HS-27A (cell line): ENCODE results near the gene TMEM184C.

Experiments used
- DNase-seq: peaks from one replicate; pipeline ENCODE4 v3.0.0-alpha.2; 2012; ENCODE audit warnings: low read depth, missing footprints

TMEM184C gene

DNA sequence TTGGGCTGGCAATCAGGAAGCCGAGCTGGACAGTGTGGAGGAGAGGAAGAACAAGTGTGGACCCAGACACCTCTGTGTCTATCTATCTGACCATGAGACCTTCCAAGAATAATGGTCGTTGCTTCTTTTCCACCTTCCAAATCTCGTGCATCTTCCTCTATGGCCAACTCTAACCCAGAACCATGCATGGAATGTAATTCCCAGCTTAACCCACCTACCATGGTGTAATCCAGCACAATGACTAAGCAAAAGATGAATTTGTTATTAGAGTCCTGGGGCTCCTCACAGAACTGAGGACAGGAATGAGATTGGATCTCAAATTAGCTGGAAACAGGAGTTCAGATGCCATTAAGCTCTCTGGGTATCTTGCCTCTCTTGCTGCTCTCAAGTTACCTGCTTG, 17.4 kb upstream of the TMEM184C start:
- DNase-seq = peak; percentile 59

DNA sequence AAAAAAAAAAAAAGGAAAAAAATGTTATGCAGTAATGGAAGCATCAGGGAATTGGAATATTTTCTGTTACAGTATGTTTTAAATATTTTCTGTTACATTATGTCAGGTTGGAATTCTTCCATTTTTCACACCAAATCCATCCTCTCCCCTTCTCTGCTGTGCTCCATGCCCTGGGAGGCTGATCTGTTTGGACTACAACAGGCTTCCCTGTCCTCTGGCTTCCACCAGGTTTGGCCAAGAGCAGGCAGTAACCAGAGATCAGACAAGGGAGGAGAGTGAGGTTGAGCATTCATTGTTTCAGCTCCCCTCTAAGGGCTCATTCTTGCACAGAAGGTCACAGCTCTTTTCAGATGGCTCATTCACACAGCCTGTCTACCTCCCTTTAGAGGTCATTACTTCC, 11.7 kb upstream of the TMEM184C start:
- no peak for DNase-seq

DNA sequence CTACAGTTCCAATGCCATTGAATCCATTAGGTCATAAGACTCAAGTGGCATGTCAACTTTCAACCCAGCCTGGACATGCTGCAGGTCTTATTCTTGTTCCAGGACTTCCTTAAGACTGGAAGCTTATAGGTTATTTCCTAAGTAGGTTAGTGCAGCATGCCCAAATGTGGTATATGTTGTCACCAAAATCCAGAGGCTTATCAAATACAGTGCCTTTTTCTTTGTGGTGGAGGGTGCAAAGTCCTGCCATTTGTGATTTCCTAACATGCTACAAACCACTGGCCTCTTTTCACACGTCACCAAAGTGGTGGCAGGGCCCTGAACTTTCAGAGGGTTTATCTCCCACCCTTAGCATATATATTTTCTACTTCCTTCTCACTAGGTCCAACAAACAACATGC, 9.7 kb upstream of the TMEM184C start:
- no peak for DNase-seq

DNA sequence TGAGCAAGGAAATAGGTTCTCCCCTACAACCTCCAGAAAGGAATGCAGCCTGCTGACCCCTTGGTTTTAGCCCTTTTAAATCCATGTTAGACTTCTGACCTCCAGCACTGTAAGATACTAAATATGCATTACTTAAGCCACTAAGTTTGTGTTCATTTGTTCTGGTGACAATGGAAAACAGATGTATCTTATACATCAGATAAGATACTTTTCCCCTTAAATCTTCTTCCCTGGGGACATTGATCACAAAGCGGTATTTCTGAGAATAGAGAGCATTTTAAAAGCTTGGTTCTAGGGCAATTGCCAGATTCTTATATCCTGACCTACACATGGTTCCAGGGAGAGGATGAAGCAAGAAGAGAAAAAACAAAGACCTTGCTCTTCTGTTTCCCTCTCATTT, 6.5 kb upstream of the TMEM184C start:
- DNase-seq = no peak

DNA sequence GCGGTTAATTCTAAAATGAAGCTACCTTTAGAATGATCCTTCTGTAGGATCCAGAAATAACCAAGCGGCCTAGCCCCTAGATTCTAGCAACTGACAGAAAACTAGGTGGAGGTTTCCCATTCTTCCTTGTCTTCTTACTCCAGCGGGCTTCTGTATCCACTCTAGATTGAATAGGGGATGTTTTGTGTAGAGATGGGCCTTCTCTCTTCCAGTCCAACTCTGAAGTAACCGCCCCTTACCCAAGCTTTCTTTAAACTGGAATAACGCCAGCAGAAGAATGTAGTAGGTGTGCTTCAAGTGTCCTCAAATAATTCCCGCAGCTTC, 386 bp upstream of the TMEM184C start:
- no peak for DNase-seq

DNA sequence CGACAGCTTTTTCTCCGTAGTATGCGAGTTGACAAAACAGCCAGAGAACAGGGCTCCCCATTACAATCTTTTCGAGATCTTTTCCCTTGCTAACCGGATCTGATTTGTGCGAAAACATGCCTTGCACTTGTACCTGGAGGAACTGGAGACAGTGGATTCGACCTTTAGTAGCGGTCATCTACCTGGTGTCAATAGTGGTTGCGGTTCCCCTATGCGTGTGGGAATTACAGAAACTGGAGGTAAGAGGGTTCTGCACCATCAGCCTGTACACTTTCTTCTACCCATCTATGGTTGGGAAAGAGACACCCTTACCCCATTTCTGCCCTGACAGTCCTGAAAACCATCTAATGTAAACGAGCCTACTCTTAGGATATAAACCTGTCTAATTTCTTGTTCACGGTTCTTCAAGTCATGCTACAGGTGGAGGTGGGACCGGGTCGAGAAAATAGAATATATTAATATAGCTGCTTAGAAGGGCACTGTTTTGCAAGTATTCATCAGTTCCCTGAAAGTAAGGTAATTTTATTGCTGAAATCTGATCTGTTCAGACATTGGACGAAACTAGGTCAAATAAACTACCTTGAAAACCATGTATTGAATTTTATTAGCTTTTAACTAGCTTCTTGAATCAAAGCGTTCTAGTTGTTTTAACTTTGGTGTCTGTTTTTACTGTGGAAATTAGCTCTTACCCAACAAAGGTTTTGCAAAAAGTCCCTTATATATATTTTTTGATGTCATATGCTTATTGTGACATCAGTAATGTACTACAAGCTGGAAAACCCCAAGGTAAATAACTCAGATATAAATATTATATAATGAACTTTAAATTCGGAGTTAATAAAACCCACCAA, 869 bp downstream of the TMEM184C start:
- no peak for DNase-seq

DNA sequence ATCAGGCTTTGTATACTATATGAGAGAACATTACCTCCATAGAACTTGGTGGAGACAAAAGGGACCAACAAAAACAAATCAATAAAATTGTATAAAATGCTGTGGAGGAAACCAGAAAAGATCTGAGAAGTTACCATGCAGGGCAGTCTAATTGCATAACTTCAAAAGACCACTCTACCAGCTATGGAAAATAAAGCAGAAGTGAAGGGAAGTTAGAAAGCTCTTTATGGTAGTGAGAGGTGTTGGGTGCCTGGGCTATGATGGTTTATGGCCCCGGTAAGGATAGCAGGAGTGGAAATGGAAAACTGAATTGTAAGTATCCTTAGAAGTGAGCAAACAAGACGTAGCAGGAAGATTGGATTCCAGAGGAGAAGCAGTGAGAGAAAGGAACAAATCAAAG, 3.1 kb downstream of the TMEM184C start:
- no peak for DNase-seq

DNA sequence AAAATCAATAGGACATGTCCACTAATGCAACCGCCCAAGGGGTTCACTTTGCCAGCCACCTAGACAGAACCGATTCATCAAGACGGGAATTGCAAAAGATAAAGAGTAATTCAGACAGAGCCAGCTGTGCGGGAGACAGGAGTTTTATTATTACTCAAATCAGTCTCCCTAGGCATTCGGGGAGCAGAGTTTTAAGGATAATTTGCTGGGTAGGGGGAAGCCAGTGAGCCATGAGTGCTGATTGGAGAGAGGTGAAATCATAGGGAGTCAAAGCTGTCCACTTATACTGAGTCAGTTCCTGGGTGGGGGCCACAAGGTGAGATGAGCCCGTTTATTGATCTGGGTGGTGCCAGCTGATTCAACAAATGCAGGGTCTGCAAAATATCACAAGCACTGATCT, 8.5 kb downstream of the TMEM184C start:
- DNase-seq = no peak

DNA sequence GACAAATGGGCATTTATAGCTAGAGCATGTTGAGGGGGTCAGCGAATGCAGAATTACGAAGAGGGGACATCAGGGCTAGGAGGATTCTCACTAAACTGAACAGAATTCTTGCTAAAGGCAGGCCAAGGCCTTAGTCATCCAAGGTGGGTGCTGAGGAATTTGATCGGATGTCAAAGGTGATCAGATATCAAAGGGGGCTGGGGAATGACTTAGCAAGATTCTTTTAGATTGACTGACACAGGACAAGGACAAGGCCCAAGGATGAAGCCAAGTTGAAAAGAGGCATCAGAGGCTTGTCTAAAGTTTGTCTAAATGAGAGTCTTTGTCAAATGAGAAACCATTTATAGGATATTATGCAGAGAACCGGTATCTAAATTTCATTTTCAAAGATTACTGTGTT, 9.7 kb downstream of the TMEM184C start:
- no peak for DNase-seq

DNA sequence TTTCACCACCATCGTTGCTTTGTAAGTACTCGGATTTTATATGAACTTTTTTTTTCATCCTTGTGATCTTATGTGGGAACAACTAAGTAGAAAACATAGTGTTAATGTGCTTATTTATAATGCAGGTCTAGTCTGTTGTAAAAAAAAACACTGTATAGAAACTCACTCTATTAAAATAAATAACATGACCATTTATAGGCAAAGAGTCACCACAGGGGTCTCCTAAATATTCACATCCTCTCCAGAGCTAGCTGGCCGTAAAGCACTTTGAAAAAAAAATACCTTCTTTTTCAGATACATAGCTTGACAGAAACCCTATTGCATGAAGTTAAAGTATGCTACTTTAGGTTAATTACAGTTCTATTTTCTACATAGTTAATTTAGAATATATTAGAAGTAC, 11.2 kb downstream of the TMEM184C start:
- DNase-seq = no peak

DNA sequence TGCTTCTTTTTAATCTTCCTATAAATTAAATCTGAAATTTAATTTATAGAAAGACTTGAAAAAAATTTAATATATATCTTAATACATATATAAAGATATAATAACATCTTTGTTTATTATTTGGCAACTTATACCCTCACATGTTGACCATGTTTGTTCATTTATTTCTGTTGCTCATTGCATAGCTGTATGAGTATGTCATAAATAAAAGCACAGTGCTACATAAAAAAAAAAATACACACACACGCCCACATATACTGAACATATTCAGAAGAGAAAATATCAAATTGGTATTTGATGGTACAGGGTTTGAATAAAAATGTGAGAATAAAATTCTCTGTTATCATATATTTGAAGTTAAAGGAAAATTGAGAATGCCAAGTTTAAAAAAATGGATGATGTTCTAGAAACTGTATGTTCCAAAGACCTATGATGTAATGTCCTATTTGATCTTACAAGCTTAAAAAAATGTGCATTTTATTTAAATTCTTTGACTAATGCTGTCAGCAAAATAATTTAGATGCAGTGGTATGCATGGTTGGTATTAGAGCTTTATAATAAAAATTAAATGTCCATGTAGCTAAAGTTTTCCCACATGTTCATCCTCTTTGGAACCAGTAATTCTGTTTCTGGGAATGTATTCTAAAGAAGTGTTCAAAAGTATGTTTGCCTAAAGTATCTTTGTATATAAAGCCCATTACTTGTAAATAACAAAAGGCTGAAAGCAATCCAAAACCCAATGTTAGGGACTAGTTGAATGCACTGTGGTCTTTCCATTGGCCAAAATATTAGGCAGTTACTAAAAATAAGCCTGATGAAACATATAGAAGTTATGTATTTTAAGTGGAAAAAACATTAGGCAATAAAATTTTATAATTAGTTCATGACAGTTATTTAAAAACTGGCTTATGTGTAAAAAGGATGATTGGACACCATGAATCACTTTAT, 12.9 kb downstream of the TMEM184C start:
- no peak for DNase-seq

DNA sequence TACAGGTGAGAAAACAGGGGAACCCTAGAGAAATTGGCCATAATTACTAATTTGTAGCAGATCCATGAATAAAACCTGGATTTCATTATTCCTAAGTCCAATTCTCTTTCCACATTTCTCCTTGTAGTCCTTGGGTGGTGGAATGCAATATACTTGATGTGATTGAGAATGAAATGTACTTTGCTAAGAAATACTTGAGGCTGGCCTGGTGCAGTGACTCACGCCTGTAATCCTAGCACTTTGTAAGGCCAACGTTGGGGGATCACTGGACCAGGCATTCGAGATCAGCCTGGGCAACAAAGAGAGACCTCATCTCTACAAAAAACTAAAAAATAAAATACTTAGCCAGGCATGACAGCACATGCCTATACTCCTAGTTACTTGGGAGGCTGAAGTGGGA, 15.9 kb downstream of the TMEM184C start:
- no peak for DNase-seq

DNA sequence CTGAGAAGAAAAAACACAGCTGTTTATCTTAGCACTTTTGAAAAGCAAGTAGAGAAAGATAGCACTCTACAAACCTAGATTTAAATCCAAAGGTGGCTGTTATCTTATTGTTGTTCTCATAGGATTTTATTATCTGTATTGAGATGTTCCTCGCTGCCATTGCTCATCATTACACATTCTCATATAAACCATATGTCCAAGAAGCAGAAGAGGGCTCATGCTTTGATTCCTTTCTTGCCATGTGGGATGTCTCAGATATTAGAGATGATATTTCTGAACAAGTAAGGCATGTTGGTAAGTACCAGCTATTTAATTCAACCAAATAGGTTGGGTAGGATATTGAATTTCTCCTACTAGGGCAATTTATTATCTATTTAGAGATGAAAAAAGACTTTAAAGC, 16.4 kb downstream of the TMEM184C start:
- no peak for DNase-seq

DNA sequence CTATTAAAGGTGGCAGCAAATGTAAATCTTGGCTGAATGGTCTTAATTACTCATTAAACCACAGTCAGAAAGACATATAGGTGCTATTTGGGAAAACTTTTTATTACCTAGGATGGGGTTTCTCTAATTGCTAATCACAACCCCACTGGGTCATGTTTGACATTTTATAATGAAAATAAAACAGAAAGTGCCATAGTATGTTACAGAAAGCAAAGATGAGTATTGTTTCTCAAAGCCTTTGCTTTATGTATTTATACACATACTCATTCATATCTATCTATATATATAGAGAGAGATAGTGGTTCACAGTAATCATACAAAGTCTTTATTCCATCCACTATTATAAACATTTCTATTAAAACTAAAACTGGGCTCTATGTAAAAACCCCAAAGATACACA, 18.2 kb downstream of the TMEM184C start:
- DNase-seq = no peak

DNA sequence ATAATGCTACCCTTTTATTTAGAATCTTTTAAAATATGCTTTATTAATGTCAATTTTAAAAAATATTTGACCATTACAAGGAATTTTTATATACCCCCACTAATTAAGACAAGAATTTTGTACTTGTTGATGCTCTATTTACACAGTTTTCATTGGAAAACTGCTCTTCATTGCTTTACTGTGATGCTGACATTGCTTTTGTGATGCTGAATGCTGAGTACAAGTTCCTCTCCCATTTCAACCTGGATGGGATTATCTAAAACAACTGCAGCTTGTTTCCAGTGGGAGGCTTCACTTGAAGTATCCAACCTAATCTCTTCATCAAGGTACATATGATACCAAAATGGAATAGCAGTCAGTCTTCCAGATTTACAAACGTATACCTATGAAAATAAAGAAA, 21.2 kb downstream of the TMEM184C start:
- DNase-seq = no peak

DNA sequence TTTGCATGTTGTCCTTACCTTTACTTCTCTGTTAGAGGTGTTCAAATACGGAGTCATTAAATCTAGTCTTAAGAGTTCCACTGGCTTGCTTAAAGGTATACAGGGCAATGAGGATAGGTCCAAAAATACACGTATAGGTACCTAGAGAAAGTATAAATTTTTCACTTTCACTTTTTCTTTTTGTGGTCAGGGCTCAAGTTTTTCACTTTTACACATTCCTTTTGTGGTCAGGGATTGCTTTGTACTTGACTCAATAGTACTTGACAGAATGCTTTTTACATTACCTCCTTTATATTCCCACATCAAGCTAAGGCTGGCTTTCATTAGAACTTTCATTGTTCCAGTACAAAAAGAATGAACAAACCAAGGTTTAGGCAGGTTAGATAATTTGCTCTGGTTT, 21.7 kb downstream of the TMEM184C start:
- no peak for DNase-seq

DNA sequence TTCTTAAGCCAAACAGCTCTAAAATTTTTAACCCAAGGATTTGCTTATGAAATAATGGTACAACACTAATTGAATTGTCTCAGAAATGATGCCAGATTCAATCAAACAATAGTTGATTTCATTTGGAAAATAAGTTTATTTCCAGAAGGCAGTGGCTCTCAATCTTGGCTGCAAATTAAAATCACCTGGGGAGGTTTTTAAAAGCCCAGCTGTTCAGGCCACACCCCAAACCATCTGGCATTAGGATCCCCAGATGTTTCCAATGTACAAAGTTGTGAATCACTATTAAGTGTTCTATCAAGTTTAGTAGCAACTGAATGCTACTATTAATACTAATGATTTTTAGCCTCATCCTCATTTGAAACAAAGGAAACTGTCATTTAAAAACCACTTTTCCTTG, 22.2 kb downstream of the TMEM184C start:
- no peak for DNase-seq

DNA sequence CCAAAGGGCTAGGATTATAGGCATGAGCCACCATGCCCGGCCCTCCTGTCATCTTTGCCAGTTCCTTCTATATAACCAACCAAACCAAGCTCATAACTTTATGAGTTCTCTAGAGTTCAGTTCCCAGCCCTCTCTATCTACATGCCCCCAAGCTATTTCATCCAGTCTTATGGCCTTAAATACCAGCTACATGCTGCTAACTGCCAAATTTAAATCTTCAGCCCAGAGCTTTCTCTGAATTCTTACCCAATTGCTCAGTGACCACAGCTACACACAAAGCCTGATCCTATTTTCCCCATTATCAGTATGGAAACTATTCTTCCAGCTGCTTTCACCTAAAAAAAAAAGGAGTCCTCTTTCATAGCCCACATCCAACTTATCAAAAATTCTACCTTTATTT, 23.1 kb downstream of the TMEM184C start:
- DNase-seq = no peak

DNA sequence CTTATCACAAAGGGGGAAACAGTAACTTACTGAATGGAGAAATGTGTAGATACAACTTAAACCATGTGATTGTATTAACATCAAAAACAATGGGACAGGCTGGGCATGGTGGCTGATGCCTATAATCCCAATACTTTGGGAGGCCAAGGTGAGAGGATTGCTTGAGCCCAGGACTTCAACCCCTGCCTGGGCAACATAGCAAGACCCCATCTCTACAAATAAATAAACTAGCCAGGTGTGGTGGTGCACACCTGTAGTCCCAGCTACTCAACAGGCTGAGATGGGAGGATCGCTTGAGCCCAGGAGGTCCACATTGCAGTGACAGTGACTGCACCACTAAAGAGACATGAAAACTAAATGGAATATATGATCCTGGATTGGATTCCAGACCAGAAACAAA, 26.4 kb downstream of the TMEM184C start:
- DNase-seq = no peak

DNA sequence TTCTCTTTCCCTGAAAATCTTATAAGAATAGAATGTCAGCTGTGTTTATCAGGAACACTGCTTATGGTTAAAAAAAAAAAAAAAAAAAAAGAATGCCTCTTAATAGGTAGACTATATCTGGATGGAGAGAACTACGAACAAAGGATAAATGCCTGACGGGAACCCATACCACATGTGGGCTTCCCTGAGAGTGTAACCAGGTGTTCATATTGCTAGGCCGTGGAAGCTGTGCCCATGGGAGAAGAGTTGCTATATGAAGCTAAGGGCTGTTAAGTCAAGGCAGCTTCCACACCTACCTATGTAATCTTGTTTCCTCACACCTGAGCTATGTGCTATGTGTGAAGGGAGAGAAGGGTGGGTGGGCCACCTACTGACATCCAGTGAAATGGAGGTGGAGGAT, 27.3 kb downstream of the TMEM184C start:
- DNase-seq = no peak

DNA sequence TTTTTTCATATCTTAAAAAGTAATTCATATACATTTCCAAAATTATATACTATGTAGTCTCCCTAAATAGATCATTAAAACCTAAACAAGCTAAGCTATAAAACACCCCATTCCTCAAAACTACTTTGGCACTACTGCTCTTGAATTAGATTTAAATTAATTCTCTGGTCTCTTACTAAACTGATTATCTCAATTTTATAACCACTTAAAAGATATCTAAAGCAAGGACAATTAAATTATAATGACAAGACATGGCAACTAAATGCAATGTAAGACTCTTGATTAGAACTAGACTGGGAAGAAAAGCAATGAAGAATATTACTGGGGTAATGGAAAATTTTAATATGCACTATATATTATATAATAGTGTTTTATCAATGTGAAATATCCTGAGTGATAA, 27.9 kb downstream of the TMEM184C start:
- no peak for DNase-seq

DNA sequence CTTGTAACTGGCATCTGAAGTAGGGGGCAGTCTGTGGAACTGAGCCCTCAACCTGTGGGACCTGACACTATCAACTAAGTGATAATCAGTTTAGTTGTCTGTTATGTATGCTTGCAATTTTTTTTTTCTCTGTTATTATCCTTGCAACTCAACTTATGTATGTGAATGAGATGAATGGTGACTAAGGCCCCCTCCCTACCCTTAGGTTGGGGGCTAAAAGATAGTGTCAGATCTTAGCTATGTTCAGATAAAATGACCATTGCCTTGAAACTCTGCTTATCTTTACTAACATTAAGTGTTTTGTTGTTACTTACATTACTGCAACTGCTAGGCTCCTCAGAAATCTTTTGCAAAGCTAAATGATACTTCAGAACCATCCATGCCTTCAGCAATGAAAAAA, 31.5 kb downstream of the TMEM184C start:
- DNase-seq = no peak

DNA sequence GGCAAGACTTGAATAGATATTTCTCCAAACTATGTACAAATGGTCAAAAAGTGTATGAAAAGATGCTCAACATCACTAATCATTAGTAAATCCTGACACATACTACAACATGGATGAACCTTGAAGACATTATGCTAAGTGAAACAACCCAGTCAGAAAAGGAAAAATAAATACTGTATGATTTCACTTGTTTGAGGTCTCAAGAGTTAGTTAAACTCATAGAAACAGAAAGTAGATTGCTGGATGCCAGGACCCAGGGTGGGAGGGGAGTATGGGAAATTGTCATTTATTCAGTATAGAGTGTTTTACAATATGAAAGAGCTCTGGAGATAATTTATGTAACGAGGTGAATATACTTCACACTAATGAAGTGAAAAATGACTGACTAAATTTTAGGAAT, 34.4 kb downstream of the TMEM184C start:
- no peak for DNase-seq
